H4 (cell line): ENCODE data around the gene TSPEAR. TPM values are rescaled to one million over a fixed set of nuclear protein-coding genes. Genes with fewer than 3 reads are reported as not detected.
"Not testable (repeated sequence)": the region's sequence is repeated elsewhere in the genome, so short reads cannot be mapped to it uniquely, and the experiment has no call there.

Experiments used
- DNase-seq: peaks from one replicate; pipeline ENCODE4 v3.0.0-alpha.2; 2015; ENCODE audit warnings: low spot score
- total RNA-seq: library from RNA; depleted of rRNA; stranded (reverse); fragments of >200 nt; shearing (Covaris generic); gene quantifications from 2 replicates; pipeline ENCODE4 v1.2.3, GENCODE V29; 2014

Gene TSPEAR
- total RNA-seq, 1 experiment from 2014 or later, result 0.08 TPM

- peak; percentile 58 for DNase-seq
Measured at GRCh38 chr21:44485254-44485793, 226.0 kb downstream of the TSPEAR start.

GRCh38 chr21:44484498-44485253, 226.7 kb downstream of the TSPEAR start:
- no peak for DNase-seq

GRCh38 chr21:44483288-44484237, 227.8 kb downstream of the TSPEAR start:
- DNase-seq, result no peak

GRCh38 chr21:44482581-44483287, 228.6 kb downstream of the TSPEAR start:
- DNase-seq, result no peak

GRCh38 chr21:44480200-44481053, 230.9 kb downstream of the TSPEAR start:
- DNase-seq, result no peak

- DNase-seq, result not testable (repeated sequence)
Measured at GRCh38 chr21:44479556-44480199, 231.7 kb downstream of the TSPEAR start.

- DNase-seq, result no peak
Measured at GRCh38 chr21:44478801-44479167, 232.6 kb downstream of the TSPEAR start.

GRCh38 chr21:44478124-44478800, 233.1 kb downstream of the TSPEAR start:
- no peak for DNase-seq

GRCh38 chr21:44477712-44478111, 233.7 kb downstream of the TSPEAR start:
- DNase-seq, result no peak

GRCh38 chr21:44477131-44477530, 234.2 kb downstream of the TSPEAR start:
- DNase-seq, result no peak

GRCh38 chr21:44475266-44475845, 236.0 kb downstream of the TSPEAR start:
- DNase-seq, result no peak

- DNase-seq, result no peak
Measured at GRCh38 chr21:44473915-44474555, 237.3 kb downstream of the TSPEAR start.

GRCh38 chr21:44471996-44472395, 239.4 kb downstream of the TSPEAR start:
- DNase-seq, result no peak

GRCh38 chr21:44471341-44471740, 240.0 kb downstream of the TSPEAR start:
- no peak for DNase-seq

GRCh38 chr21:44467859-44468195, 243.5 kb downstream of the TSPEAR start:
- DNase-seq, result no peak

- DNase-seq, result no peak
Measured at GRCh38 chr21:44466996-44467858, 244.1 kb downstream of the TSPEAR start.

GRCh38 chr21:44466351-44466954, 244.9 kb downstream of the TSPEAR start:
- no peak for DNase-seq

GRCh38 chr21:44464351-44464750, 247.0 kb downstream of the TSPEAR start:
- DNase-seq, result no peak
